ENCODE results near the gene AFAP1.

The AFAP1 gene

GRCh38 chr4:7968262-7968896 is 28.7 kb upstream of the AFAP1 start:
- DNase-seq = no peak

- no peak for DNase-seq
These were observed 28.0 kb upstream of the AFAP1 start for GRCh38 chr4:7967501-7968261.

- DNase-seq = no peak
These were observed 27.4 kb upstream of the AFAP1 start for GRCh38 chr4:7967063-7967440.

- no peak for DNase-seq
These were observed 26.8 kb upstream of the AFAP1 start for GRCh38 chr4:7966281-7967062.

- no peak for DNase-seq
These were observed 25.4 kb upstream of the AFAP1 start for GRCh38 chr4:7964890-7965662.

- no peak for DNase-seq
These were observed 24.8 kb upstream of the AFAP1 start for GRCh38 chr4:7964459-7964858.

- DNase-seq = no peak
These were observed 24.0 kb upstream of the AFAP1 start for GRCh38 chr4:7963691-7964090.

- DNase-seq = no peak
These were observed 23.2 kb upstream of the AFAP1 start for GRCh38 chr4:7962609-7963508.

GRCh38 chr4:7960790-7961655 is 21.4 kb upstream of the AFAP1 start:
- DNase-seq = peak; percentile 69

- DNase-seq = no peak
These were observed 20.5 kb upstream of the AFAP1 start for GRCh38 chr4:7960017-7960789.

GRCh38 chr4:7959078-7959477 is 19.4 kb upstream of the AFAP1 start:
- no peak for DNase-seq

GRCh38 chr4:7956934-7957656 is 17.4 kb upstream of the AFAP1 start:
- no peak for DNase-seq

- no peak for DNase-seq
These were observed 16.7 kb upstream of the AFAP1 start for GRCh38 chr4:7956270-7956808.

- no peak for DNase-seq
These were observed 15.7 kb upstream of the AFAP1 start for GRCh38 chr4:7955393-7955792.

GRCh38 chr4:7952615-7953014 is 13.0 kb upstream of the AFAP1 start:
- no peak for DNase-seq

- no peak for DNase-seq
These were observed 10.8 kb upstream of the AFAP1 start for GRCh38 chr4:7950301-7951092.

- DNase-seq = no peak
These were observed 10.1 kb upstream of the AFAP1 start for GRCh38 chr4:7949759-7950158.

- no peak for DNase-seq
These were observed 8.3 kb upstream of the AFAP1 start for GRCh38 chr4:7947927-7948326.

Measured in right kidney (tissue), 1 donor.